Fibroblast of pulmonary artery (primary cell): ENCODE data around the gene GLCE.

Experiments used
- DNase-seq: peaks from one replicate; pipeline ENCODE4 v3.0.0-alpha.2; 2010; ENCODE audit warnings: low read depth
- H3K4me3 ChIP-seq: replicated peaks from 2 replicates; pipeline ENCODE4 v1.5.1; 2011; ENCODE audit warnings: low read depth, mild to moderate bottlenecking, control low read depth, low read length, moderate library complexity
- TF ChIP-seq, protein P1 (sequence below): IDR thresholded peaks from 2 replicates; pipeline ENCODE4 v1.5.1; 2011; ENCODE audit warnings: mild to moderate bottlenecking, control low read depth, low read length, inconsistent platforms; ENCODE audit errors: missing control alignments

GLCE gene

DNA sequence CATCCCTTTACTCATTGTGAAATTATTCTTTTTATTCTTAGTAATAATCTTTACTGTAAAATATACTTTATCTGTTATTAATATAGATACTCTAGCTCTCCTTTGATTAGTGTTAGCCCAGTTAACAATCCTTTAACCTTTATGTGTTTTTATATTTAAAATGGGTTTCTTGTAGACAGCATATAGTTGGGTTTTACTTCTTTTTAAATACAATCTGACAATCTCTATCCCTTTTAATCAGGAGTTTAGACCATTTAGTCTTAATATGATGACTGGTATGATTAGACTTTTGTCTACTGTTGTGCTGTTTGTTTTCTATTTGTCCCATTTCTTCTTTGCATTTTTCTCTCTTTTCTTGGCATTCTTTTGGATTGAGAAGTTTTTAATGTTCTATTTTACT, 30.1 kb downstream of the GLCE start:
- H3K4me3 ChIP-seq: no peak overlapping the region
- TF ChIP-seq, protein P1, sequence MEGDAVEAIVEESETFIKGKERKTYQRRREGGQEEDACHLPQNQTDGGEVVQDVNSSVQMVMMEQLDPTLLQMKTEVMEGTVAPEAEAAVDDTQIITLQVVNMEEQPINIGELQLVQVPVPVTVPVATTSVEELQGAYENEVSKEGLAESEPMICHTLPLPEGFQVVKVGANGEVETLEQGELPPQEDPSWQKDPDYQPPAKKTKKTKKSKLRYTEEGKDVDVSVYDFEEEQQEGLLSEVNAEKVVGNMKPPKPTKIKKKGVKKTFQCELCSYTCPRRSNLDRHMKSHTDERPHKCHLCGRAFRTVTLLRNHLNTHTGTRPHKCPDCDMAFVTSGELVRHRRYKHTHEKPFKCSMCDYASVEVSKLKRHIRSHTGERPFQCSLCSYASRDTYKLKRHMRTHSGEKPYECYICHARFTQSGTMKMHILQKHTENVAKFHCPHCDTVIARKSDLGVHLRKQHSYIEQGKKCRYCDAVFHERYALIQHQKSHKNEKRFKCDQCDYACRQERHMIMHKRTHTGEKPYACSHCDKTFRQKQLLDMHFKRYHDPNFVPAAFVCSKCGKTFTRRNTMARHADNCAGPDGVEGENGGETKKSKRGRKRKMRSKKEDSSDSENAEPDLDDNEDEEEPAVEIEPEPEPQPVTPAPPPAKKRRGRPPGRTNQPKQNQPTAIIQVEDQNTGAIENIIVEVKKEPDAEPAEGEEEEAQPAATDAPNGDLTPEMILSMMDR: no peak
- no peak for DNase-seq

DNA sequence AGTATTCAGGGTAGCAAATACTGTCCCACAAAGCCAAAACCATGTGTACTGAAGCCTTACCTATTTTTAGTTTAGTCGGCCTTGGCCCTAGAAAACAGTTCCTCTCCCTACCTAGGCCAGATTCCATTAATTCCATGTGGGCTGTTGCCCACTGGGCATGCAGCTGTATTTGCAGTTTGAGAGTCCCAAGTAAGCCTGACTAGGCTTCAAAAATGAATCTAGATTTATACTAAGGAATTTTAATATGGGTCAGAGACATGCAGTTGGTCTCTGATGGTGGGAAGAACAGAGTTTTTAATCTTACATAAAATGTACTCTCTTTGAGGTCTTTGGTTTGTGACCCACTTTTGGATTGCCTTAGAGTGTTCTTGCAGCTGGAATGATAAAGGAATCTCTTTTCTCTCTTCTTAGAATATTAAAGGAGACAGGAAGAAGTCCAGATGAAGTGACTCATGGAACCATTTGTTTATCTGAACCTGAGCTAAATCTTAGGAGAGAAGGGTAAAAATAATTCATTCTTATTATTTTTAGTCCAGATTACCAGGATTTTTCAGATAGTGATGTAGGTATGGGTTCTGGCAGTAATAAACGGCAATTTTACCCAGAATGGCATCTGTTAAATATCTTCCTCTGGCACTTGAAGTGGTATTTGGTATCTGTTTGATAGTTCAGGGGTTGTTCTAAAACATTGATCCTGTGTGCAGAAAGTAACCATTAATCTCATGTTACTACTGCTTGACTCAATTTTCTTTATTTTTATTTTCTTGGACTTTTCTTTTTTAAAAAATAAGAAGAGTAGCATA, 33.8 kb downstream of the GLCE start:
- TF ChIP-seq, protein P1: no peak
- no peak overlapping the region for H3K4me3 ChIP-seq
- DNase-seq: peak; percentile 34

DNA sequence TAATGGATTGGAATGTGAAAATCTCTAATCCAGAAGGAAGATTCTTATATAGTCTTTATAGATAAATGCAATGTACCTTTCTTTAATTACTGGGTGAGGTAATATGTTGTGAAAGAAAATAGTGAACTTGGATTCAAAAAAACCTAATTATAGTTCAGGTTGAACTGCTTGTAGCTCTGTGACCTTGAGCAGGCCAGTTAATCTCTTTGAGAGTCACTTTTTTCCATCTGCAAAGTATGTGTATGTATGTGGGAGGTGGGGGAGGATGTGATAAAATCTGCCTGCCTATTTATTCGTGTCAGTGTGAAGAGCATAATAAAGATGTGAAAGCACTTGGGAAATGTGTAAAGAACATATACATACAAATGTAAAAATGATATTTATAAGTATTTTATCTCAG, 34.4 kb downstream of the GLCE start:
- H3K4me3 ChIP-seq: no peak overlapping the region
- DNase-seq: peak; percentile 31
- TF ChIP-seq, protein P1: no peak

DNA sequence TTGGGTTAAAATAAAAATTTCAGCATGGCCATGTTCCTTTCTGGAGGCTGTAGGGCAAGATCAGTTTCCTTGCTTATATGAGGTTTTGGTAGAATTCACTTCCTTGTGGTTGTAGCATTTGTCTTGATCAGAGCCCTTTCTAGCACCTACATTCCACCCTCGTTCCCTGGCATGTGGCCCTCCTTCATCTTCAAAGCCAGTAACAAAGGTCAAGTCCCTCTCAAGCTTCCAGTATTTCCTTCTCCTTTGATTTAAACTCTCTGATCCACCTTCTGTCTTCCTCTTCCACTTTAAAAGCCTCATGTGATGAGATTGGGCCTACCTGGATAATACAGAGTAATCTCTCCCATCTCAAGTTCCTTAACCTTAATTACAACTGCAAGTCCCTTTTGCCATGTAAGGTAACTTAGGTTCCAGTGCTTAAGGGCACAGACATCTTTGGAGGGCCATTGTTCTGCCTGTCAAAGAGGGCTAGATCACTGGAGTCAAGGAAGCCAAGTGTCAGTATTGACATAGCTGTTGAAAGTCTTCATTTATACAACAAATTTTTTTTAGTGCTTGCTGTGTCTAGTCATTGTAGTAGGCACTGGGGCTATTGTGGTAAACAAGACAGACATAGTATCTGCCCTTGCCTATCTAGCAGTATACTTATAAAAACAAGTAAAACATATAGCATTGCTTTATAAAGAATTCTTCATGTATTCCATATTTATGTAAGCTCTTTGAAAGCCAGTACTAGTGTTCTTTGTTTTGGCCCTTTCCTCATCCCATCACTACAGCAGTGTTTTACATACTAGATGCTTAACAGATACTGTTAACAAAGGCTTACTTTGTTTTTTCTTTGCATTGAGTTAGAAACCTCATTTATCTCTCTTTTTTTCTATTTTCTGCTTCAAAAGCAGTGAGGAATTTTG, 40.7 kb downstream of the GLCE start:
- no peak for DNase-seq
- H3K4me3 ChIP-seq: no peak overlapping the region
- TF ChIP-seq, protein P1: no peak

DNA sequence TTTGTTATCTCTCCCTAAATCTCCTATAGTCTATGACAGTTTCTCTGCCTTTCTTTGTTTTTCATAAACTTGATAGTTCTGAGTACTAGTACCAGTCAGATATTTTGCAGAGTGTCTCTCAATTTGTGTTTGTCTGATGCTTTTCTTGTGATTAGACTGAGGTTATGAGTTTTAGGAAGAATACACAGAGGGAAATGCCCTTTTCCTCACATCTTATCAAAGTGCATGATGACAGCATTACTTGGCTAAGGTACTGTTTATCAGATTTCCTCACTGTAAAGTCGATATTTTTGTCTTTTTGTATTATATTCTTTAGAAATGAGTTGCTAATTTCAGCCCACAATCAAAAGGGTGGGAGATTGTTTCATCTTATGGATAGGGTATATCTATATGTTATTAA, 45.6 kb downstream of the GLCE start:
- no peak overlapping the region for H3K4me3 ChIP-seq
- TF ChIP-seq, protein P1: no peak
- DNase-seq: no peak

DNA sequence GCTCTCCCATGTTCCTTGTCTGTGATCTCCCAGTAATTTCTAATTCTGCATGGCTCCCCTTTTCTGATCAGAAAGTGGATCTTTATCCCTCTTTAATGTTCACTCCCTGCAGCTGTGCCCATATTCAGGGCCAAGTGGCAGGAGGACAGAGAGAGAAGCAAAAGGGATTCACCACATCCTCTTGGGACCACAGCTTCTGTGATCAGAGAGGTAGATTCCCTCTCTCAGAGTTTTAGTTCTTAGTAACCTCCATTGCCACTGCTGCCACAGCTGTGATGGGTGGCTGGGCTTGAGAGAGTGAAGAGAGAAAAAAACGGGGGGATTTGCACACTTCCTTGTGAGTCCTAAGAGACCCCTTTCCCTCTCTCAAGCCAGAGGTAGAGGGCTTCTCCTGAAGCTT, 49.2 kb downstream of the GLCE start:
- H3K4me3 ChIP-seq: no peak overlapping the region
- DNase-seq: no peak
- TF ChIP-seq, protein P1: no peak
